Kidney (tissue), 14 donors: ENCODE data around the gene SLX4. TPM values are rescaled to one million over a fixed set of nuclear protein-coding genes. Genes with fewer than 3 reads are reported as not detected.

Experiments
- DNase-seq, 5 donors: peaks; one replicate each; pipeline ENCODE4 v3.0.0-alpha.2; 2013 to 2020
- FAIRE-seq: peaks from 2 replicates; lab custom pipeline; 2012; peaks lifted over from hg19 to GRCh38; lab: Jason Lieb, UNC
- H3K27ac ChIP-seq, 2 donors: one replicate each; pipeline ENCODE4 v1.7.0; 2013; ENCODE audit warnings: low read depth in 2 of 2, low read length in 2 of 2, inconsistent platforms in 1 of 2
- H3K27me3 ChIP-seq: one replicate; pipeline ENCODE4 v1.7.1; 2013; ENCODE audit warnings: low read length, inconsistent platforms; ENCODE audit not compliant: control insufficient read depth, insufficient read depth
- H3K36me3 ChIP-seq, 3 donors: one replicate each; pipeline versions ENCODE4 v1.7.0 to v1.7.1; 2013; ENCODE audit warnings: low read length in 3 of 3, control low read depth in 1 of 3, inconsistent platforms in 1 of 3; ENCODE audit not compliant: insufficient read depth in 3 of 3, control insufficient read depth in 2 of 3
- H3K4me1 ChIP-seq, 3 donors: one replicate each; pipeline versions ENCODE4 v1.7.0 to v1.7.1; 2013; ENCODE audit warnings: low read length in 3 of 3, inconsistent platforms in 1 of 3, low read depth in 1 of 3; ENCODE audit not compliant: control insufficient read depth in 2 of 3, insufficient read depth in 2 of 3
- H3K4me3 ChIP-seq, 3 donors: one replicate each; pipeline versions ENCODE4 v1.7.0 to v1.8.1; 2013; ENCODE audit warnings: low read length in 3 of 3, control low read depth in 1 of 3, inconsistent platforms in 1 of 3
- H3K9ac ChIP-seq, 3 donors: one replicate each; pipeline versions ENCODE4 v1.7.0 to v1.7.1; 2013; ENCODE audit warnings: low read length in 3 of 3, control low read depth in 1 of 3, inconsistent platforms in 1 of 3
- H3K9me3 ChIP-seq, 3 donors: one replicate each; pipeline versions ENCODE4 v1.7.0 to v1.7.1; 2013; ENCODE audit warnings: low read length in 3 of 3, control low read depth in 1 of 3, inconsistent platforms in 1 of 3; ENCODE audit not compliant: control insufficient read depth in 2 of 3, insufficient read depth in 1 of 3
- CTCF ChIP-seq: IDR thresholded peaks from 3 replicates; pipeline ENCODE4 v1.5.1; 2012; ENCODE audit warnings: mild to moderate bottlenecking, moderate library complexity, borderline replicate concordance; ENCODE audit not compliant: insufficient read depth; ENCODE audit errors: extremely low read depth
- intact Hi-C: fragments of 100-400 bp; cut with DNase I; formaldehyde crosslinking; loops from one replicate; pipeline ENCODE4 v1.11.1; 2022
- polyA plus RNA-seq: library from polyadenylated mRNA; stranded (reverse); fragments of 350-450 nt; fragmentation: Illumina TruSeq; extraction: RNeasy Lipid Tissue Mini Kit (QIAGEN cat#74804); gene quantifications from one replicate; pipeline ENCODE4 v1.2.3, GENCODE V29; 2014; ENCODE audit warnings: low read depth, low replicate concordance; ENCODE audit not compliant: insufficient read depth
- total RNA-seq: library from RNA; stranded (reverse); fragmentation: NEBNext Ultra II Directional; extraction: Animal tissue kit (Norgen Biotek cat#: 25700); gene quantifications from one replicate; pipeline ENCODE4 v1.2.1, GENCODE V29; 2021
- donor health status: control.
- donor health status: control.
- donor health status: control.
- donor health status: control.
- donor health status: control.
- donor health status: DM: yes; HTN: yes; CAD: no.
- donor health status: Normal renal cell carcinoma (clear cell type).

SLX4 gene
- total and polyA plus RNA-seq, 2 donors from 2014 or later, result 1.0 to 4.8 TPM

GRCh38 chr16:3562914-3563480, 48.4 kb downstream of the SLX4 start:
- Histone ChIP-seq H3K27me3 (no peaks in the 10 kb centered on the region), H3K36me3 (no peaks in the 10 kb centered on the region), H3K9me3 (no peaks in the 10 kb centered on the region), H3K4me1 (no peaks in the 10 kb centered on the region), H3K4me3 (no peak overlapping the region), H3K9ac (no peak overlapping the region), H3K27ac (no peak overlapping the region)
- DNase-seq (peak in 1 of 5 donors; percentile 49), FAIRE-seq (no peak)
- no peak for TF ChIP-seq CTCF
- intact Hi-C loops, result no loop called here

- H3K27ac ChIP-seq, result no peak overlapping the region
- H3K4me3 ChIP-seq, result no peak overlapping the region
- H3K9me3 ChIP-seq, result no peaks in the 10 kb centered on the region
- peak in 1 of 5 donors; percentile 40 for DNase-seq
- no peak for TF ChIP-seq CTCF
- no peaks in the 10 kb centered on the region for H3K27me3 ChIP-seq
- H3K9ac ChIP-seq, result no peak overlapping the region
- no peak for FAIRE-seq
- intact Hi-C loops, result no loop called here
- H3K36me3 ChIP-seq, result peaks cover 0 to 3% (median 0%) of the 10 kb centered on the region in 3 donors
- no peaks in the 10 kb centered on the region for H3K4me1 ChIP-seq
Measured at GRCh38 chr16:3561626-3562025, 49.8 kb downstream of the SLX4 start.

- FAIRE-seq, result no peak
- Histone ChIP-seq H3K9me3 (no peaks in the 10 kb centered on the region), H3K9ac (no peak overlapping the region), H3K27me3 (no peaks in the 10 kb centered on the region), H3K4me1 (no peaks in the 10 kb centered on the region), H3K4me3 (no peak overlapping the region), H3K36me3 (peaks cover 0 to 3% (median 0%) of the 10 kb centered on the region in 3 donors), H3K27ac (no peak overlapping the region)
- intact Hi-C loops, result no loop called here
- TF ChIP-seq CTCF, result no peak
- no peak for DNase-seq
Measured at GRCh38 chr16:3554351-3554928, 57.0 kb downstream of the SLX4 start.
